T47D (cell line): ENCODE measurements around the gene MAP4K5.
"Not testable (repeated sequence)": the region's sequence is repeated elsewhere in the genome, so short reads cannot be mapped to it uniquely, and the experiment has no call there.

Experiments used
- DNase-seq, 2 experiments: peaks; one replicate each; pipeline versions ENCODE4 v3.0.0 to v3.0.0-alpha.2; 2011 to 2012; ENCODE audit warnings: low read depth in 1 of 2, low spot score in 1 of 2
- JUND ChIP-seq: IDR thresholded peaks from 2 replicates; pipeline ENCODE4 v1.6.1; 2012; ENCODE audit warnings: low read depth
- in situ Hi-C: cut with HindIII; loops from 2 replicates; pipeline ENCODE4 v1.10.0; 2016; ENCODE audit warnings: low sequenced_read_pairs, low pct_unique_long_range_greater_than_20kb

MAP4K5 gene

GRCh38 chr14:50544911-50545310 is 12.5 kb upstream of the MAP4K5 start:
- DNase-seq, result no peak
- TF ChIP-seq JUND, result no peak
- in situ Hi-C loops, result no loop called here

DNA sequence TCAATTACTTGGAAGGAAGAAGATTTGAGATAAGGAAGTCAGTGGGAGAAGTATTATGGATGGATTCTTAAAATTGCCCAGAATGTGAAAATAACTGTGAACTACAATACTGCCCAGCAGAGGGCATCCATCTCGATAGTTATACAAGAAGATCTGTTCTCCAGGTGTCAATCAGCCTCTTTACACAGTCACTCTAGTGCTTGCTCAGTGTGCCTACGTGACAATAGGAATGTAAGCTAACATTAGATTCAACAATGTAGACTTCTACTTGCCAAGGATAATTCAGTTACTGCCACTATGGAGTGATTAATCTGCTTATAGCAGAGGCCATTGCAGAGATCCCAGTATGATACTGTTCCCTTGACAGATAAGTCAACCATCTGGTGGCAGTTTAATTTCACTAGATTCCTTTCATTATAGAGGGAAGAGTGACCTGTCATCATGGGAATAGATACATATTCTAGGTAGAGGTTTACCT is 10.6 kb upstream of the MAP4K5 start:
- DNase-seq, result peak in 1 of 2 experiments; percentile 82
- no peak for TF ChIP-seq JUND
- in situ Hi-C loops, result no loop called here

GRCh38 chr14:50541159-50541567 is 8.8 kb upstream of the MAP4K5 start:
- no peak for DNase-seq
- in situ Hi-C loops, result no loop called here
- TF ChIP-seq JUND, result no peak

DNA sequence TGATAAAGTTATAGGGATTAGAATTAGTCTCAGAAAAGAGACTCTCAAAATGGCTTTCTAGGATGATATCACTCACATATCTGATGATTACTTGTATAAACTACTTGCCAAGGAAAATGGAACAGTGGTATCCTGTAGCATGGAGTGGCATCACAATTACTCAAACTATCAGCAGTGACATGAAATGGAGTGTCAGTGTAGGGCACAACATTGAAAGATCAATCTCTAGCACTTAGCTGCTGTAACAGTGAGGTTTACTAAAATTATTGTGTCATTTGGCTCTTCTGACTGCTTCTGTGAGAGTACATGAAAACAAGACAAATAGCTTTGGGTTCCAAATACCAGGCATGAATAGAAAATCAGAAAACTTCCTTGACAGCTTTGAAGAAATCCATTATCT is 6.7 kb upstream of the MAP4K5 start:
- no peak for TF ChIP-seq JUND
- in situ Hi-C loops, result no loop called here
- DNase-seq, result no peak

GRCh38 chr14:50538034-50538433 is 5.7 kb upstream of the MAP4K5 start:
- in situ Hi-C loops, DNase-seq: not testable (repeated sequence)

DNA sequence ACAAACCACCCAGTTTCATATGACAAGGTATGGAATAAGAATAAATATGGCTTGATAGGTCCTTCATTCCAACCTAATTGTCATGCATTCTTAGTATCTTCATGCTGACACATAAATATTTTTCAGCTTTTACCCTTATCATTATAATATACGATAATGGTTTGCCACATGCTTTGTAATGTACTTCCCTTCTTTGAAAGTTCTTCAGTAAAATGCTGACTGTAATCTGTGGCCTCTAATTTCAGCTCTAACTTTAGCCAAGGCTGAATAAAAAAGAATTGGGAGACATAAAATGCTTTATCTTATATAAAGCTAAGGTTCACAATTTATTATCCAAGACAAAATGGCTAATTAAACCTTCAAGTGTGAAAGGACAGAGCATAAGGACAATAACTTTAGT is 2.6 kb upstream of the MAP4K5 start:
- in situ Hi-C loops, result no loop called here
- TF ChIP-seq JUND, result no peak

GRCh38 chr14:50534416-50534815 is 2.0 kb upstream of the MAP4K5 start:
- no peak for TF ChIP-seq JUND
- in situ Hi-C loops, result no loop called here
- DNase-seq, result no peak

More for the DNA sequence above, 2.6 kb upstream of the MAP4K5 start:
- DNase-seq, result no peak

DNA sequence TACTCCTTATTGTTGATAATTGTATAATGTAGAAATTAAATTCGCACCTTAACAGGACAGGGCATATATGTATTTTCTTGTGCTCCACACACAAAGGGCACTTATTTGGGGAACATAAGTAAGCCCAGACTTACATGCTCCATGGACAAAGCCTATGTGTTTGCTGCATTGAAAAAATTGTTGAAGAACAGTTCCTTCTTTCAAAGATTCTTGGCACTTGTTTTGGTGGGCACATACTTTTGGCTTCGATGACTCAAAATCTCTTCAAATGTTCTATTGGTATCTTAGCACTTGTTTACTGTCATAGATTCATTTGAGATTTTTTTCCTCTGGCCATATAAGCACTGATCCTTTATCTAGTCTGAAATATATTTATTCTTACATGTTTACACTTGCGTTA is 1.4 kb upstream of the MAP4K5 start:
- in situ Hi-C loops, result no loop called here
- TF ChIP-seq JUND, result 0 out of 2 replicates have a peak, but pooled peaks have one; percentile 28

DNA sequence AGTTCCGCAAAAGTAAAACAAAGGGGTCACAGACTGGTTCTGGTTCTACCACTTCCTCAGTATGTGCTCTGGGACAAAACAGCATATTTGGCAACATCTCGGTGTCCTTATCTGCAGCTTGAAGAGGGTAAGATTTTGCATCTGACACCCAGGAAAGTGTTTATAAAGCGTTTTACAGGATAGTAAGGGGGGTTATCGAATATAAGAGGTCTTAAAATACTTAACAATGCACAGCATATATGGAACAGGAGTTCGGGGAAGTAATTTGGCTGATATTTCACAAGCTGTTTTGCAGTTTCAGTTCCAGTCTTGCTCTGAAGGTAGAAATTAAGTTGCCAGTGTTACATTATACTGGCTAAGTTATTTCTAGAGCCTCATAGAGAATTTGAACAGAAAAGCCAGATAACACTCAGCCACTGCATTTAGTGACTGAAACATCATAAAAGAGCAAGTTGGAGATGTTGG is 904 bp upstream of the MAP4K5 start:
- TF ChIP-seq JUND, result no peak
- in situ Hi-C loops, result no loop called here
- no peak for DNase-seq

More for the DNA sequence above, 1.4 kb upstream of the MAP4K5 start:
- DNase-seq, result no peak

DNA sequence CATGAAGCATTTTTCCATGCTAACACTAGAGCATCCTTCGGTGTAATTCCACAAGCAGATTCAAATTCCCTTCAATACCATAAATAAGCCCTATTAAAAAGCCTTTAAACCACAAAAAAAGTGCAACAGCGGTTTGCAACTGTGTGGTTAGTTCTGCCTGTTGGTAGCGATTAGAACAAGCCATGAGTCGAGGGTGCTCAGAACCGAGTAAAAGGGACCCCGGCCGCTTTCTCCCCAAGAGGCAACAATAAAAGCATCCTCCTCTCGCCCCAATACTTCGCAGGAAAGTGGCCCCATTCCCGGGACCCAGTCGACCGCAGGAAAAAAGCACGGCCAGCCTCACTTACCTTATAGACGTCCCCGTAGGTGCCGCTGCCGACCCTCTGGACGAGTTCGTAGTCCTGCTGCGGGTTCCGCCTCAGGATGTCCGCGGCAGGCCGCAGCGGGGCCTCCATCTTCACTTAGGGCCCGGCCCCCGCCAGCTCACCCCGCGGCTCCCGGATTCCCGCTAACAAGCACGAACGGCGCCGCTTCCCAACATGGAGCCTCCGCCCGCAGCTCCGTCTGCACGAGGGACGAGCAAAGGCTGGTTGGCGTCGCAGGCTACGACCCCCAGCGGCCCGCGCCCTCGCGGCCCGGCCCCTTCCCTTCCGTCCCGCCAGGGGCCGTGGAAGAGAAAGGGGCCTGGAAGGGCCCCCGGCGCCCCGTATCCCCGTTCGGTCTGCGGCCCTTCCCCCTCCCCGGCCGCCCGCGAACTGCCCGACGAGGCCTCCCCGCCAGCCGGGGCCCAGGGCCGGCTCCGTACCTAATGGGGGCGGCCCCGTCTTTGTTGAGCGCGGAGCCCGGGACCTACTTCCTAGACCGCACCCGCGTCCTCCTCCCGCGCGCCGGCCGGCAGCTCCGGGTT is 521 bp downstream of the MAP4K5 start:
- no peak for TF ChIP-seq JUND
- DNase-seq, result peak; percentile 33 to 44
- in situ Hi-C loops, result no loop called here

DNA sequence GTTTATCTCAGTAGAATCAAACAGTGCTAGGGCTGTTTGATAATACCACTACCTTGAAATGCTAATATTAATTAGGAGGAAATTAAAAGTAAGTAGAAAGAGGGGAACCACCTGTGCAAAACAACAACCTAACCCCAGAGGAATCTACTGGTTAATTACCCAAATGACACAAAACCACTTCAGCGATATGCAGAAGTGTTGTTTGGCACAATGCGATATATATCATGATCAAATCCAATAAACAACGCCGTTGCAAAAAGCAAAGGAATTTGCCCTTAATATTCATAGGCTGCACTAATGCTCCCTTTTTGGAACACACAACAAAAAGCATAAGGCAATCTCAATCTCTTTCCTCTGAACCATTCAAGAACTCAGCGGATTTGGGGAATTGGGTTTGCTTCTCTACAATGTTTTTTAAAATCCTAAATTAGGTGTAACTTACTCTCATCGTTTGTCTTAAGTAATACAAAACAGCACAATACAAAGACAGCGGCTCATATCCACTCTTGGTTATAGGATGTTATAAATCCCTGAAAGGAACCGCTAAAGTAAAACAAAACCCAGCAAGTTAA is 1.5 kb downstream of the MAP4K5 start:
- in situ Hi-C loops, result no loop called here

GRCh38 chr14:50530358-50530757 is 2.0 kb downstream of the MAP4K5 start:
- DNase-seq, result no peak
- TF ChIP-seq JUND, result no peak
- in situ Hi-C loops, result no loop called here

More for the DNA sequence above, 1.5 kb downstream of the MAP4K5 start:
- DNase-seq, result no peak
- no peak for TF ChIP-seq JUND
